Activated CD8-positive, alpha-beta memory T cell treated with anti-CD3 and anti-CD28 coated beads, Interleukin-2, amount 50 U/mL, for 4 hours (primary cell): ENCODE data around the gene GPD2.
"Not testable (repeated sequence)": the region's sequence is repeated elsewhere in the genome, so short reads cannot be mapped to it uniquely, and the experiment has no call there.

Experiments
- DNase-seq: peaks from one replicate; pipeline ENCODE4 v3.0.0-alpha.2; 2020

Gene GPD2

DNA sequence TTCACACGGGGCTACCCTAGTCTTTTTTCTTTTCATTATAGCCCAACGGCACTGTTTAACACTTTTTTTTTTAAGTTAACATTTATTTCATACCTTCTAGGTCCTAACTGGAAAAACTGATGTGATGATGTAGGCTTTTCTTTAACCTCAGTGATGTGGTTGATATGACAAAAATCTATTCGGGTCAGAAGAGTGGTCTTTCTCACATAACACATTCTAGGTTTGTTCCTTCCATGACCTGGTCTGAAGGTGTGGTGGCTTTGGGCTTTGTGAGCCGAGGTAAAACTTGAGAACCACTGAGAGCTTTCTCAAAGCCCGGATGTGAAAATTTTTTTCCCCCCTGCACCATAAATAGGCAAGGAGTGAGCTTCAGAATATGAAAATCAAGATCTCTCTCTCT is 44.2 kb downstream of the GPD2 start:
- DNase-seq, result no peak

GRCh38 chr2:156481312-156481711 is 45.1 kb downstream of the GPD2 start:
- DNase-seq, result no peak

- DNase-seq, result no peak
These were observed 47.6 kb downstream of the GPD2 start for GRCh38 chr2:156483741-156484173.

DNA sequence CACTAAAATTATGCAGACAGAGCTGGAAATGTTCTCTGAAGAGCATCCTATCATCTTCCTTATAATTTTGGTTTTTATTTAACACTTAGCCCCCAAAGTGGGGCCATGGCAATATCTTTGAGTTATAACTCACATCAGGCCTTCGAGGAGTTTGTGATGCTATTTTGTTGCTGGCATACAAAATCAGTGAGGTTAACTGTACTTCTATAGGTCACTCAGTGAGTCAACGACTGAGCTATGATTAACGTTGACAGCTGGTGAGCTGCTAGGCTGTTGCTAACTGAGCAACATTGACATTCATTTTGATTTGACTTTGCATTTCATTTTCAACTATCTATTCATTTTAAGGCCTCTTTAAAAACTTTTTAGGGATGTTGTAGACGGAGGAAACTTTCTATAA is 50.0 kb downstream of the GPD2 start:
- no peak for DNase-seq

- no peak for DNase-seq
These were observed 50.4 kb downstream of the GPD2 start for GRCh38 chr2:156486614-156487013.

GRCh38 chr2:156489195-156489594 is 53.0 kb downstream of the GPD2 start:
- DNase-seq, result no peak

GRCh38 chr2:156489750-156490465 is 53.7 kb downstream of the GPD2 start:
- DNase-seq, result no peak

DNA sequence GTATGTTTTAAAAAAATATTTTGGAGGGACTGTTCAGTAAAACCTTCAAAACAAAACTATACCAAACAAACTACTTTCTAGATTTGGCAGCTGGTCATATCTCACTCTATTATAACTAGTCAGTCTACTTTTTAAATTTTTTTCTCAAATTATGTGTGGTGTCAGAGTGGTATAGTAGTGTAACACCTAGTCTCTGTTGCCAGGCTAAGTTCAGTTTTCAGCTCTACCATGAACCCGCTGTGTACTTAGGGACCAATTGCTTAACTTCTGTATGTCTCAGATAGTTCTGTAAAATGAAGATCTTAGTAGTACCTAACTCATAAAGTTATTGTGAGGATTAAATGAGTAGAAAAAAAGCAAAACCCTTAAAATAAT is 54.3 kb downstream of the GPD2 start:
- DNase-seq, result no peak

- DNase-seq, result no peak
These were observed 55.0 kb downstream of the GPD2 start for GRCh38 chr2:156491176-156491575.

DNA sequence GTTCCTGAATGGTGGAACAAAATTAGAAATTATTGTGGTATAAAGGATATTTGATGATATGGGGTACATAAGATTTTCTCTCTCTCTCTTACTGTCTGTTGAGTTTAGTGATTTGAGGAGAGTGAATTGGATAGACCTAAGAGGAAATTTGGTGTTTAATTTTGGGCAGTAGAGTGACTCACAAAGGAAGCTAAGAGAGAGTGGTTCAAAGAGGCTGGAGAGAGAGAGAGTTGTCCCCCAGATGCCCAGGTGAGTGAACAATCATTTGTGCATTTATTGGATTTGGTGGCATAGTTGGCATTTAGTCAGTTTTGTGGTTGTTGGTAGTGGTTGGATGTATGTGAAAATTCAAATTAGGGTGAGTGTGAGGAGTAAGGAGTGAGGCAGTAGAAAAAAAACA is 56.8 kb downstream of the GPD2 start:
- no peak for DNase-seq

GRCh38 chr2:156495998-156496397 is 59.8 kb downstream of the GPD2 start:
- DNase-seq, result not testable (repeated sequence)

GRCh38 chr2:156505696-156506095 is 69.5 kb downstream of the GPD2 start:
- DNase-seq, result no peak

DNA sequence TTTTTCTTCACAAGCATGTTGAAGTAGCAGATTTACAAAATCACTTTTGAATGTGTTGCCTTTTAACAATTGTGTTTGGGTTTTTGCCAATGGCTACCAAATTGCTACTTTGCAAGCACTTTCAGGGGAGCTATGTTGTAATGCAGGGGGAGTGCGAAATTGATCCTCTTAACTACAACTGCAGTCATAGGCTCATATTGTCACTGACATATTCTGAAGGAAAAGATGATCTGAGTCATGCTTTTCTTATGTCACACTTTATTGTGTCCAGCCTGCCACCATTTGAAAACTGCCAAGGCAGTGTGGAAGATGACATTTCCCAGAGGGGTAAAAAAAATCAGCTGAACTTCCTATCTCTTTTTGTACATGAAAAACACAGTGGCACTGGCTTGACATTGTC is 74.9 kb downstream of the GPD2 start:
- no peak for DNase-seq

DNA sequence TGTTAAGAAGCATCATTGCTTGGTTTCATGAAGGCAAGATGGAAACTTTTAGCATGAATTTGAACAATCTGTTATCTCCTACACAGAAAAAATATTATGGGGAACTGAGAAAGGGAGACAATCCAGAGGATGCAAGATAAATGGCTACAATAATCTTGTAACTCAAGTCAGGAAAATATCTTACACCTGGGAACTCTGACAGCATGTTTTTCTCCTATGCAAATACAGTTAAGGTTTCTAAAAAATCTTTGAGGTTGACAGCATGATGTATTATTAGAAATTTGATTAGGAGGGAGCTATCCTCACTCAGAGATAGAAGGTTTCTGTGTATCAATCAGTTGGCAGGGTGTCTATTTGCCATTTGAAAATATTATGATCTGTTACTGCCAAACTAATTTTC is 75.6 kb downstream of the GPD2 start:
- no peak for DNase-seq

DNA sequence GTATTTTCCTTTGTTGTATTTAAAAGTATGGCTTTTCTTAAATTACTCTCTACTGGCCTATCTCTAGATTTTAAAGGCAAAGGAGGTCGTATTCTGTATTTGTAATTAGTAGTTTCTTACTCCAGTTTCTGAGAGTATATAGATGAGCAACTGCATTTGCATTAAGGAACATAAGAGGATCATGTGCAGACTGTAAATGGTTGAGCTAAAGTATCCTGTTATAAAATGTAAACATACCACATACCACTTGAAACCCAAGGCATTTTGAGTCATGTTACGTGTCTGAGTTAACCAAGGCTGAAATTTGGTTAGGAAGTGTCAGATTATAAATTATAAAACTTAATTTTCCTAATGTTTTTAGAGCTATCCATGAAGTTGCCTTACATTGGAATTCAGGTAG is 76.3 kb downstream of the GPD2 start:
- DNase-seq, result no peak

GRCh38 chr2:156513219-156513618 is 77.0 kb downstream of the GPD2 start:
- DNase-seq, result no peak

DNA sequence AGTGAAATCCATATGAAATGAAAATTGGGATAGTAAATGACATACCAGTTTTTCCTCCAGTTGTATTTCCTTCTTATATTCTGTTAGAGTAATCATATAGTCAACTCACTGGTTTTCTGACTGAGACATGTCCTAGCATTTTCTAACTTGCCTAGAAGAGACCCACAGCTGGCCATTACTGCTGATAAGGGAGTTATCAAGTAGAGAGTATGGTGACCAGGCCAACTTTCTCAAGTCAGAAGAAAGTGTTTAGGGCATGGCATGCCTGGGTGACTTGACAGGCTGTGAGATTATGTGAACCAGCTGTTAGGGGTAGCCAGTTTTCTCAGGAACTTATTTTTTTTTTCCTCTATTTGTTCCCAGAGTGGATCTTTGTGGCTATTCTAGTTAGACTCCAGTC is 81.2 kb downstream of the GPD2 start:
- no peak for DNase-seq

GRCh38 chr2:156518138-156518537 is 82.0 kb downstream of the GPD2 start:
- DNase-seq, result no peak

- DNase-seq, result no peak
These were observed 86.8 kb downstream of the GPD2 start for GRCh38 chr2:156522864-156523440.

DNA sequence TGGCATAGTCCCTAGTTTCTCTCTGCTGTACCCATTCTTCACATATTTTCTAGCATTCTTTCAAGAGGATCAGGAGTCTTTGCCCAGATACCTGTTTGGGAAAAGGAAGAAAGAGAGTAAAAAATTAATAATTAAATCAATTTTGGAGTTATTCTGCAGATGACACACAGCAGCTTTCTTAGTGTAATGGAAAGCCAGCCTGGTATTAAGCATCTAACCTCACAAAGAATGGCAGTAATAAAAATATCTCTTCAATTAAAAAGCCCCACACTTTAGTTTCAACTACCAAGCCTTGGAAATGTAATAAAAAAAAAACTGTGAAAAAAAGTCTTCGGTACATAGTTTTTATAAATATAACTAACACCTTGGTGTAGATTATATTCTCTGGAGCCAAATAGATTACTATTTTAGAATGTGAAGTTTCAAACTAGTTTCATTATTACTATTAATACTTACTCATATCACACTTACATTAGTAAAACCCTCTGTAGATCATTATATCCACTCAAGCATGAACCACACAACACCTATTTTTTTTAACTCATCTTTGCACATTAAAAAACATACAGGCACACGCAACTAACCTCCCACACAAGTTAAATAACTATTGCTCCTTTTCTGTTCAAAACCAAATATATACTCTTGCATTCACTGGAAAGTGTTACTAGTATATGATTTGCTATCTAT is 90.9 kb downstream of the GPD2 start:
- no peak for DNase-seq

DNA sequence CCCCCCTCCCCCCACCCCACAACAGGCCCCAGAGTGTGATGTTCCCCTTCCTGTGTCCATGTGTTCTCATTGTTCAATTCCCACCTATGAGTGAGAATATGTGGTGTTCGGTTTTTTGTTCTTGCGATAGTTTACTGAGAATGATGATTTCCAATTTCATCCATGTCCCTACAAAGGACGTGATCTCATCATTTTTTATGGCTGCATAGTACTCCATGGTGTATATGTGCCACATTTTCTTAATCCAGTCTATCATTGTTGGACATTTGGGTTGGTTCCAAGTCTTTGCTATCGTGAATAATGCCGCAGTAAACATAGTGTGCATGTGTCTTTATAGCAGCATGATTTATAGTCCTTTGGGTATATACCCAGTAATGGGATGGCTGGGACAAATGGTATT is 92.4 kb downstream of the GPD2 start:
- not testable (repeated sequence) for DNase-seq

DNA sequence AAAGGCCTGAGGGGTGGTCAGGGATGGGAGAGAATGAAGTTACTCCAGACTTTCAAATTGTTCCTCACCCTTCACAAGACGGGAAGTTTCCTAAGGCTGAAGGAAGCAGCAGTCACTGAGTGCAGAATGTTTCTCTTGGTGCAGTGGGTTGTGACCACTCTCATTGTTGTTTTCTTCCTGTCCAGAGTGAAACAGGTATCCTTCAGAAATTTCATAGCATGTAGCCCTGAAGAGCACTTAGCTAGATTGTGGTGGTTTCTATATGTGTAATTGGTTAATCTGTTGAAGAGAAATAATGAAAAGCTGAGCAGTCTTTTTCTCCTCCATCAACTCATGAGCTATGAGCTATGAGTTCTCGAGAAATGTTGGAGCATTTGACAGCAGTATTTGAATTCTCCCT is 96.8 kb downstream of the GPD2 start:
- DNase-seq, result no peak

GRCh38 chr2:156536534-156536933 is 100.4 kb downstream of the GPD2 start:
- DNase-seq, result no peak

GRCh38 chr2:156537141-156537540 is 101.0 kb downstream of the GPD2 start:
- DNase-seq, result no peak
